Natural killer cell (primary cell): Measurements from ENCODE around the gene FANCD2. TPM values are rescaled to one million over a fixed set of nuclear protein-coding genes. Genes with fewer than 3 reads are reported as not detected.

Experiments used
- ATAC-seq, 3 donors: fragments of 150-1000 bp in 2 of 3; fragments of 200-7000 bp in 1 of 3; cut with Tn5 transposase; 1 replicate in 1 of 3; 2 replicates in 2 of 3; pipeline ENCODE4 v1.10.0; 2021; ENCODE audit warnings: mild to moderate bottlenecking in 2 of 3, moderate library complexity in 2 of 3
- DNase-seq, 2 donors: peaks; one replicate each; pipeline versions ENCODE4 v3.0.0 to v3.0.0-alpha.2; 2013 to 2021; ENCODE audit warnings: mixed read lengths in 1 of 2
- H3K27ac ChIP-seq: one replicate; pipeline ENCODE4 v1.5.1; 2013; ENCODE audit warnings: mild to moderate bottlenecking, low read length
- H3K27me3 ChIP-seq: one replicate; pipeline ENCODE4 v1.6.1; 2013; ENCODE audit warnings: low read length; ENCODE audit not compliant: control insufficient read depth, insufficient read depth
- H3K36me3 ChIP-seq: one replicate; pipeline ENCODE4 v1.6.1; 2013; ENCODE audit warnings: low read length; ENCODE audit not compliant: control insufficient read depth, insufficient read depth
- H3K4me1 ChIP-seq: one replicate; pipeline ENCODE4 v1.6.1; 2013; ENCODE audit warnings: low read length; ENCODE audit not compliant: control insufficient read depth, insufficient read depth
- H3K4me3 ChIP-seq: one replicate; pipeline ENCODE4 v1.5.1; 2013; ENCODE audit warnings: low read length
- H3K9me3 ChIP-seq: one replicate; pipeline ENCODE4 v1.6.1; 2013; ENCODE audit warnings: low read length; ENCODE audit not compliant: control insufficient read depth, insufficient read depth
- H3K27ac Mint-ChIP-seq, 2 donors: one replicate each; pipeline ENCODE4 v1.8.0; 2022; ENCODE audit warnings: mild to moderate bottlenecking in 2 of 2, mixed read lengths in 2 of 2, moderate library complexity in 1 of 2
- H3K27me3 Mint-ChIP-seq, 2 donors: one replicate each; pipeline ENCODE4 v1.8.0; 2022; ENCODE audit warnings: low read depth in 2 of 2, mixed read lengths in 2 of 2
- H3K36me3 Mint-ChIP-seq: one replicate; pipeline ENCODE4 v1.8.0; 2022; ENCODE audit warnings: mixed read lengths
- H3K4me1 Mint-ChIP-seq, 2 donors: one replicate each; pipeline ENCODE4 v1.8.0; 2022; ENCODE audit warnings: mixed read lengths in 2 of 2
- H3K4me3 Mint-ChIP-seq: one replicate; pipeline ENCODE4 v1.8.0; 2022; ENCODE audit warnings: mild to moderate bottlenecking, moderate library complexity, mixed read lengths
- H3K9me3 Mint-ChIP-seq, 2 donors: one replicate each; pipeline ENCODE4 v1.8.0; 2022; ENCODE audit warnings: mixed read lengths in 2 of 2
- CTCF ChIP-seq: fragments of 200-600 bp; IDR thresholded peaks from one replicate; pipeline ENCODE4 v1.8.0; 2022; ENCODE audit warnings: antibody characterized with exemption
- WGBS: methylation state at CpG from one replicate; pipeline ENCODE4 v1.1.7; 2013; ENCODE audit warnings: missing lambda C conversion rate; ENCODE audit not compliant: insufficient coverage; 5-methylcytosine and 5-hydroxymethylcytosine counted together
- intact Hi-C: fragments of 100-400 bp; cut with micrococcal nuclease; formaldehyde crosslinking; loops from one replicate; pipeline ENCODE4 v1.14.2; 2022
- total RNA-seq, 4 donors: library from RNA; stranded (reverse); fragments of 120-200 nt in 1 of 4; gene quantifications; one replicate each; pipeline versions ENCODE4 v1.2.3 to v1.2.4, GENCODE V29; 2013 to 2022

The FANCD2 gene
- total RNA-seq, 3 donors from 2014 or later (not counting 1 experiment from before 2014, with no cell fraction given) = 9.0 to 15.7 (median 14.6) TPM

GRCh38 chr3:10136426-10137005 is 110.3 kb downstream of the FANCD2 start:
- Histone ChIP-seq H3K9me3 (no peaks in the 10 kb centered on the region), H3K4me3 (no peak overlapping the region), H3K27me3 (no peaks in the 10 kb centered on the region), H3K36me3 (no peaks in the 10 kb centered on the region), H3K27ac (no peak overlapping the region), H3K4me1 (peaks cover 5% of the 10 kb centered on the region)
- ATAC-seq = no peak
- Mint-ChIP-seq H3K27me3 (no peaks in the 10 kb centered on the region), H3K27ac (no peak overlapping the region), H3K4me1 (peaks cover 0 to under 1% of the 10 kb centered on the region in 2 donors), H3K36me3 (no peaks in the 10 kb centered on the region), H3K9me3 (no peaks in the 10 kb centered on the region), H3K4me3 (no peak overlapping the region)
- WGBS = 93% methylated on average over 25 of the region's 25 CpGs
- no peak for TF ChIP-seq CTCF
- no peak for DNase-seq
- intact Hi-C loops = no loop called here

GRCh38 chr3:10137178-10137577 is 110.9 kb downstream of the FANCD2 start:
- TF ChIP-seq CTCF = no peak
- Histone ChIP-seq H3K27ac (no peak overlapping the region), H3K27me3 (no peaks in the 10 kb centered on the region), H3K4me3 (no peak overlapping the region), H3K36me3 (no peaks in the 10 kb centered on the region), H3K4me1 (peaks cover 5% of the 10 kb centered on the region), H3K9me3 (no peaks in the 10 kb centered on the region)
- intact Hi-C loops = no loop called here
- ATAC-seq = no peak
- Mint-ChIP-seq H3K4me3 (no peak overlapping the region), H3K9me3 (no peaks in the 10 kb centered on the region), H3K36me3 (no peaks in the 10 kb centered on the region), H3K4me1 (peaks cover 4 to 6% of the 10 kb centered on the region in 2 donors), H3K27ac (no peak overlapping the region), H3K27me3 (no peaks in the 10 kb centered on the region)
- 80% methylated on average over 4 of the region's 4 CpGs for WGBS
- DNase-seq = no peak

- Histone ChIP-seq H3K4me1 (peaks cover 34% of the 10 kb centered on the region), H3K27ac (peak overlapping the region; percentile 90), H3K4me3 (peak overlapping the region; percentile 75), H3K9me3 (no peaks in the 10 kb centered on the region), H3K27me3 (no peaks in the 10 kb centered on the region), H3K36me3 (no peaks in the 10 kb centered on the region)
- Mint-ChIP-seq H3K27me3 (no peaks in the 10 kb centered on the region), H3K36me3 (no peaks in the 10 kb centered on the region), H3K4me1 (peaks cover 28 to 32% of the 10 kb centered on the region in 2 donors), H3K4me3 (peak overlapping the region; percentile 97), H3K27ac (peak overlapping the region; percentile 89 to 98), H3K9me3 (no peaks in the 10 kb centered on the region)
- WGBS = 92% methylated on average over 21 of the region's 23 CpGs
- TF ChIP-seq CTCF = no peak
- ATAC-seq (no peak), DNase-seq (no peak)
- intact Hi-C loops = loop anchor here (1.0 kb wide), 1 partner anchor 26 kb away; the partner anchor contains the start of gene BRK1
Measured at GRCh38 chr3:10140996-10141546, 114.8 kb downstream of the FANCD2 start.
